SK-N-SH treated with all-trans-retinoic acid at 6 μM for 48 hours (cell line): ENCODE measurements around the gene ATP1A2.
"Not testable (repeated sequence)": the region's sequence is repeated elsewhere in the genome, so short reads cannot be mapped to it uniquely, and the experiment has no call there.

Experiments used
- ATAC-seq: fragments of 200-7000 bp; cut with Tn5 transposase; 3 replicates; pipeline ENCODE4 v1.9.1; 2020; ENCODE audit warnings: mild to moderate bottlenecking, moderate library complexity
- CSDC2 ChIP-seq: fragments of 250-450 bp; sonication (Bioruptor Pico); IDR thresholded peaks from 2 replicates; pipeline ENCODE4 v1.5.0; 2020; ENCODE audit warnings: mild to moderate bottlenecking, moderate library complexity
- ESRRG ChIP-seq: fragments of 250-450 bp; sonication (Bioruptor Pico); IDR thresholded peaks from 2 replicates; pipeline ENCODE4 v1.6.1; 2021; ENCODE audit warnings: mild to moderate bottlenecking
- GLIS3 ChIP-seq: fragments of 250-450 bp; sonication (Bioruptor Pico); IDR thresholded peaks from 2 replicates; pipeline ENCODE4 v1.5.0; 2020; ENCODE audit warnings: mild to moderate bottlenecking, moderate library complexity
- OSR1 ChIP-seq: fragments of 250-450 bp; sonication (Bioruptor Pico); IDR thresholded peaks from 2 replicates; pipeline ENCODE4 v1.8.0; 2022; ENCODE audit warnings: moderate library complexity, mild to moderate bottlenecking, inconsistent platforms
- PATZ1 ChIP-seq: fragments of 250-450 bp; sonication (Bioruptor Pico); IDR thresholded peaks from 2 replicates; pipeline ENCODE4 v1.8.0; 2020; ENCODE audit warnings: mild to moderate bottlenecking, moderate library complexity, borderline replicate concordance
- POU6F1 ChIP-seq: fragments of 250-450 bp; sonication (Bioruptor Pico); IDR thresholded peaks from 2 replicates; pipeline ENCODE4 v1.8.0; 2021; ENCODE audit warnings: low read depth, mild to moderate bottlenecking, moderate library complexity, borderline replicate concordance
- PPARA ChIP-seq: fragments of 250-450 bp; sonication (Bioruptor Pico); IDR thresholded peaks from 2 replicates; pipeline ENCODE4 v1.5.0; 2020; ENCODE audit warnings: mild to moderate bottlenecking, borderline replicate concordance
- RARB ChIP-seq: fragments of 250-450 bp; sonication (Bioruptor Pico); IDR thresholded peaks from 2 replicates; pipeline ENCODE4 v1.8.0; 2021; ENCODE audit warnings: mild to moderate bottlenecking, moderate library complexity
- SNAI2 ChIP-seq: fragments of 250-450 bp; sonication (Bioruptor Pico); IDR thresholded peaks from 2 replicates; pipeline ENCODE4 v1.5.0; 2020; ENCODE audit warnings: mild to moderate bottlenecking, moderate library complexity
- TCF4 ChIP-seq: fragments of 250-450 bp; sonication (Bioruptor Pico); IDR thresholded peaks from 2 replicates; pipeline ENCODE4 v1.8.0; 2021; ENCODE audit warnings: mild to moderate bottlenecking, moderate library complexity, borderline replicate concordance
- TOX ChIP-seq: fragments of 250-450 bp; sonication (Bioruptor Pico); IDR thresholded peaks from 2 replicates; pipeline ENCODE4 v1.8.0; 2021; ENCODE audit warnings: mild to moderate bottlenecking, moderate library complexity, borderline replicate concordance
- ZFP3 ChIP-seq: fragments of 250-450 bp; sonication (Bioruptor Pico); IDR thresholded peaks from 2 replicates; pipeline ENCODE4 v1.5.0; 2020; ENCODE audit warnings: mild to moderate bottlenecking, moderate library complexity
- ZFP30 ChIP-seq: fragments of 450-650 bp; formaldehyde crosslinking; IDR thresholded peaks from 2 replicates; pipeline ENCODE4 v1.5.0; 2022; ENCODE audit warnings: mild to moderate bottlenecking, moderate library complexity
- ZNF565 ChIP-seq: fragments of 450-650 bp; formaldehyde crosslinking; conservative IDR thresholded peaks from 2 replicates; pipeline ENCODE4 v1.5.0; 2020; ENCODE audit warnings: low read depth, mild to moderate bottlenecking, moderate library complexity
- ZNF70 ChIP-seq: fragments of 450-650 bp; formaldehyde crosslinking; IDR thresholded peaks from 2 replicates; pipeline ENCODE4 v1.5.0; 2020; ENCODE audit warnings: mild to moderate bottlenecking, moderate library complexity
- ZNF8 ChIP-seq: fragments of 450-650 bp; formaldehyde crosslinking; IDR thresholded peaks from 2 replicates; pipeline ENCODE4 v1.5.0; 2020; ENCODE audit warnings: mild to moderate bottlenecking, moderate library complexity
- TF ChIP-seq, protein P1 (sequence below): fragments of 250-450 bp; sonication (Bioruptor Pico); IDR thresholded peaks from 2 replicates; pipeline ENCODE4 v1.5.0; 2020; ENCODE audit warnings: mild to moderate bottlenecking, moderate library complexity
- TF ChIP-seq, protein P2 (sequence below): fragments of 250-450 bp; sonication (Bioruptor Pico); IDR thresholded peaks from 2 replicates; pipeline ENCODE4 v1.5.1; 2020; ENCODE audit warnings: low read depth, mild to moderate bottlenecking, moderate library complexity

The ATP1A2 gene

GRCh38 chr1:160109686-160110085 is 5.9 kb upstream of the ATP1A2 start:
- no peak for TF ChIP-seq ZFP30 (CRISPR knock-in tag)
- no peak for TF ChIP-seq PPARA
- TF ChIP-seq RARB (CRISPR knock-in tag) = no peak
- no peak for TF ChIP-seq GLIS3 (CRISPR knock-in tag)
- TF ChIP-seq ZNF8 (CRISPR knock-in tag) = no peak
- ATAC-seq = no peak

GRCh38 chr1:160111462-160111861 is 4.1 kb upstream of the ATP1A2 start:
- not testable (repeated sequence) for ATAC-seq

- no peak for ATAC-seq
- no peak for TF ChIP-seq ESRRG (CRISPR knock-in tag)
- TF ChIP-seq PATZ1 (CRISPR knock-in tag) = no peak
- TF ChIP-seq ZNF8 (CRISPR knock-in tag) = no peak
- TF ChIP-seq TCF4 (CRISPR knock-in tag) = no peak
Observed at GRCh38 chr1:160112357-160112756, 3.2 kb upstream of the ATP1A2 start.

DNA sequence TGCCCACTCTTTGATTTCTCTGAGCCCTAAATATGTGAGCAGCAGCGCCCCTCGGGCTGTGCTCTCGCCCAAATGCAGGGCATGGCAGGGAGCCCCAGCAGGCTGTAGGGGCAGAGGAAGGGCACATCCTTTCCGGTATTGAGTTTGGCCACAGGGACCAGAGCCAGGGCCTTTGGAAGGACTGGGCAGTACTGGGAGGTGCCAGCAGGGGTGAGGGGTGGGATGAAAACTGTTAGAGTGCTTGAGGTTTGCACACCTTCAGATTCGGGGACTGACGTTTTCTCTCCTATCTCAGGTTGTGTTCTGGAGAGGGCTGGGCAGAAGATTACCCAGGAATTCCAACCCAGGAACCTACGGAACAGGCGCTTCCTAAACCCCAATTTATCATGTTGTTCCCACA is 2.2 kb upstream of the ATP1A2 start:
- TF ChIP-seq, protein P1, sequence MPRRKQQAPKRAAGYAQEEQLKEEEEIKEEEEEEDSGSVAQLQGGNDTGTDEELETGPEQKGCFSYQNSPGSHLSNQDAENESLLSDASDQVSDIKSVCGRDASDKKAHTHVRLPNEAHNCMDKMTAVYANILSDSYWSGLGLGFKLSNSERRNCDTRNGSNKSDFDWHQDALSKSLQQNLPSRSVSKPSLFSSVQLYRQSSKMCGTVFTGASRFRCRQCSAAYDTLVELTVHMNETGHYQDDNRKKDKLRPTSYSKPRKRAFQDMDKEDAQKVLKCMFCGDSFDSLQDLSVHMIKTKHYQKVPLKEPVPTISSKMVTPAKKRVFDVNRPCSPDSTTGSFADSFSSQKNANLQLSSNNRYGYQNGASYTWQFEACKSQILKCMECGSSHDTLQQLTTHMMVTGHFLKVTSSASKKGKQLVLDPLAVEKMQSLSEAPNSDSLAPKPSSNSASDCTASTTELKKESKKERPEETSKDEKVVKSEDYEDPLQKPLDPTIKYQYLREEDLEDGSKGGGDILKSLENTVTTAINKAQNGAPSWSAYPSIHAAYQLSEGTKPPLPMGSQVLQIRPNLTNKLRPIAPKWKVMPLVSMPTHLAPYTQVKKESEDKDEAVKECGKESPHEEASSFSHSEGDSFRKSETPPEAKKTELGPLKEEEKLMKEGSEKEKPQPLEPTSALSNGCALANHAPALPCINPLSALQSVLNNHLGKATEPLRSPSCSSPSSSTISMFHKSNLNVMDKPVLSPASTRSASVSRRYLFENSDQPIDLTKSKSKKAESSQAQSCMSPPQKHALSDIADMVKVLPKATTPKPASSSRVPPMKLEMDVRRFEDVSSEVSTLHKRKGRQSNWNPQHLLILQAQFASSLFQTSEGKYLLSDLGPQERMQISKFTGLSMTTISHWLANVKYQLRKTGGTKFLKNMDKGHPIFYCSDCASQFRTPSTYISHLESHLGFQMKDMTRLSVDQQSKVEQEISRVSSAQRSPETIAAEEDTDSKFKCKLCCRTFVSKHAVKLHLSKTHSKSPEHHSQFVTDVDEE = no peak
- TF ChIP-seq, protein P2, sequence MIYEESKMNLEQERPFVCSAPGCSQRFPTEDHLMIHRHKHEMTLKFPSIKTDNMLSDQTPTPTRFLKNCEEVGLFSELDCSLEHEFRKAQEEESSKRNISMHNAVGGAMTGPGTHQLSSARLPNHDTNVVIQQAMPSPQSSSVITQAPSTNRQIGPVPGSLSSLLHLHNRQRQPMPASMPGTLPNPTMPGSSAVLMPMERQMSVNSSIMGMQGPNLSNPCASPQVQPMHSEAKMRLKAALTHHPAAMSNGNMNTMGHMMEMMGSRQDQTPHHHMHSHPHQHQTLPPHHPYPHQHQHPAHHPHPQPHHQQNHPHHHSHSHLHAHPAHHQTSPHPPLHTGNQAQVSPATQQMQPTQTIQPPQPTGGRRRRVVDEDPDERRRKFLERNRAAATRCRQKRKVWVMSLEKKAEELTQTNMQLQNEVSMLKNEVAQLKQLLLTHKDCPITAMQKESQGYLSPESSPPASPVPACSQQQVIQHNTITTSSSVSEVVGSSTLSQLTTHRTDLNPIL = no peak
- TF ChIP-seq CSDC2 (CRISPR knock-in tag) (no peak), ZNF565 (CRISPR knock-in tag) (no peak), ZFP3 (no peak), PATZ1 (CRISPR knock-in tag) (no peak), ZNF70 (no peak), PPARA (no peak), OSR1 (no peak), ESRRG (CRISPR knock-in tag) (no peak), RARB (CRISPR knock-in tag) (no peak), ZFP30 (CRISPR knock-in tag) (no peak), SNAI2 (CRISPR knock-in tag) (no peak), TOX (CRISPR knock-in tag) (no peak)
- ATAC-seq = peak; percentile 8; the same call in 1 of the 3 replicates

GRCh38 chr1:160114085-160114484 is 1.5 kb upstream of the ATP1A2 start:
- TF ChIP-seq TOX (CRISPR knock-in tag) (no peak), PPARA (no peak), OSR1 (no peak), CSDC2 (CRISPR knock-in tag) (no peak), SNAI2 (CRISPR knock-in tag) (no peak), POU6F1 (CRISPR knock-in tag) (no peak), PATZ1 (CRISPR knock-in tag) (no peak)
- TF ChIP-seq, protein P1 = no peak

More at GRCh38 chr1:160114085-160114484, 1.5 kb upstream of the ATP1A2 start:
- ATAC-seq = no peak
